GM18505 (cell line): ENCODE results near the gene ADK.

ENCODE experiments used
- ATAC-seq: cut with Tn5 transposase; IDR thresholded peaks from one replicate; pipeline ENCODE4 v1.9.1; 2021; ENCODE audit not compliant: unreplicated experiment
- POLR2A ChIP-seq: IDR thresholded peaks from 4 replicates; pipeline ENCODE4 v1.6.1; 2011; ENCODE audit warnings: borderline replicate concordance; ENCODE audit not compliant: insufficient read depth, insufficient read length; ENCODE audit errors: extremely low read depth

ADK gene

DNA sequence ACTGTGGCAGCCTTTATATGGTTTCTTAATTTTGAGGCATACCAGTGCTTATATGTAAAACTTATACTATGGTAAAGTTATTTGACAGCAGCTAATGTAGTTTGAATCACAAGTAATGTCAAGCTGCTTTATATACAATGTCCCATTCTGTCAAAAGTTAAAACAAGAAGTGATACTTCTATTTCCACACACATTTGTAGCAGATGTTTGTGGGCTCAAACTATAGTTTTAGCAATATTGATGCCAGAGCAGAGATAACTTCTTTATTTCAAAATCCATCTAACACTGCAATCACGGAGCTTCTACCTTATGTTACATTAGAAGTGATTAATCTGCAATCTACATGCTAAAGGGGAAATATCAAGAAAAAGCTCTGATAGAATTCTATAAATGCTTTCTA is 149.6 kb downstream of the ADK start:
- no peak for TF ChIP-seq POLR2A
- no peak for ATAC-seq

DNA sequence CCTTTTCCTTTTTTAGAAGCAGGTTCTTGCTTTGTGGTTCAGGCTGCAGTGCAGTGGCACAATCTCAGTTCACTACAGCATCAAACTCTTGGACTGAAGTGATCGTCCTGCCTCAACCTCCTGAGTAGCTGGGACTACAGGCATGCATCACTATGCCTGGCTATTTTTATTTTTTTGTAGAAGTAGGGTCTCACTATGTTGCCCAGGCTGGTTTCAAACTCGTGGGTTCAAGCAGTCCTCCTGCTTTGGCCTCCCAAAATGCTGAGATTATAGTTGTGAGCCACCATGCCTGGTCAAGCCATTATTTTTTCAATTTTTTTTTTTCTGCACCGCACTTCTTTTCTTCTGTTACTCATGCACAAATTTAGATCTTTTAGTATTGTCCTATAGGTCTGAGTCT is 154.7 kb downstream of the ADK start:
- no peak for TF ChIP-seq POLR2A
- ATAC-seq = no peak

- ATAC-seq = no peak
- TF ChIP-seq POLR2A = no peak
Observed at GRCh38 chr10:74306227-74306982, 155.4 kb downstream of the ADK start.

GRCh38 chr10:74307061-74307651 is 156.1 kb downstream of the ADK start:
- TF ChIP-seq POLR2A = no peak

DNA sequence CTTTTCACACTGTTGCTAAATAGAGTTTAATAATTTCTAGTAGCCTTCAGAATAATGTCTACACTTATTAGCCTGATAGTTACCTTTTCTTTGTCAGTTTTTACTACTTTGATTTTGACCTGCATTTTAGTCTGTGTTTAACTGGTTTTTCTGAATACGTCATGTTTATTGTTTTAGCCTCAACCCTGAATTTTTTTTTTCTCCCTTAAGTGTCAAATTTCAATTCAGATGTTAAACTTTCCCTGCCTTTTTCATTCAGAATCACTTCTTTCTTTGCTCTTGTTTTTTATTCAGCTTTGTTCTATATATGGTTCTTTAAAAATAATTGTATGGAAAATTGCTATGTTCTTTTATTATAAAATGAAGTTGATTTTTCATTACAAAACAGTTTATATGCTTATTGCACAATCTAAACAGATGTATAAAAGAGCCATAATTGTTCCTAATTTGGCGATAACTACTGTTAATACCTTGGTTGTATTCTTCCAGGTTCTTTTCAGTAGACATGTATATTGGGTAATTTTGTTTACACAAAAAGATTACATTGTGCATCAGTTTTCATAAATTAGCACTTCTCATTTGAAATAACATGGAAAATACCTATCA is 159.7 kb downstream of the ADK start:
- no peak for ATAC-seq
- no peak for TF ChIP-seq POLR2A

More at GRCh38 chr10:74307061-74307651, 156.1 kb downstream of the ADK start:
- ATAC-seq = no peak

GRCh38 chr10:74314166-74314565 is 163.1 kb downstream of the ADK start:
- TF ChIP-seq POLR2A = no peak
- no peak for ATAC-seq

DNA sequence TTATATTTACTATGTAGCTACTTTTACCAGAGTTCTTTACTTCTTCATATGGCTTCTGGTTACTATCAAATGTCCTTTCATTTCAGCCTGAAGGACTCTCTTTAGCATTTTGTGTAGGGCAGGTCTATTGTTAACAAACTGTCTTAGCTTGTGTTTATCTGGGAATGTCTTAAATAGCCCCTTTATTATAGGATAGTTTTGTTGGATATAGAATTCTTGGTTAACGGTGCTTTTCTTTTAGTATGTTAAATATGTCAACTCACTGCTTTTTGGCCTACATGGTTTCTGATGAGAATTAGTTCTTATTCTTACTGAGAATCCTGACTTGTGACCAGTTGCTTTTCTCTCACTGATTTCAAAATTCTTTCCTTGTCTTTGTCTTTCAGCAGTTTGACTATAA is 169.0 kb downstream of the ADK start:
- no peak for TF ChIP-seq POLR2A
- ATAC-seq = no peak

GRCh38 chr10:74320717-74321116 is 169.7 kb downstream of the ADK start:
- ATAC-seq = no peak
- TF ChIP-seq POLR2A = no peak

DNA sequence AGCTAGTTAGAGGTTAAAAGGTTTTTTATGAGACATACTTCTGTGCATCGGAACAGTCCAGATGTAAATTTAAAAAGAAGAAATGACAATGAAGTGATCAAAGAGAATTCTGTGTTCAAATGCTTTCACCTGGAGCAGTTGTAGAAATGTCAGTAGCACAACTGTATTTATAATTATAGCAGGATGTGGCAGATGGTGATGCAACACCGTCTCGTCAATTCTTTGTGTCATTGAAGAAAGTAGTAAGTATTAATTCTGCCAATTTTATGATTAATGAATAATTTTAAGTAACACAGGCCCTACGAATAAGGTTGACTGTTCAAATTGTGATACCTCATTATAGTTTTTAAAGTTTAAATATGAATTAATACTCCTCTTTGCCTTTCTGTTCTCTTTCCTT is 171.1 kb downstream of the ADK start:
- no peak for TF ChIP-seq POLR2A
- no peak for ATAC-seq

- no peak for ATAC-seq
- no peak for TF ChIP-seq POLR2A
Observed at GRCh38 chr10:74322565-74322964, 171.5 kb downstream of the ADK start.

- no peak for ATAC-seq
Observed at GRCh38 chr10:74328388-74328787, 177.4 kb downstream of the ADK start.

GRCh38 chr10:74329873-74330272 is 178.9 kb downstream of the ADK start:
- TF ChIP-seq POLR2A = no peak
- no peak for ATAC-seq

More at GRCh38 chr10:74328388-74328787, 177.4 kb downstream of the ADK start:
- TF ChIP-seq POLR2A = no peak

GRCh38 chr10:74330646-74331045 is 179.6 kb downstream of the ADK start:
- no peak for TF ChIP-seq POLR2A

GRCh38 chr10:74332398-74332797 is 181.4 kb downstream of the ADK start:
- TF ChIP-seq POLR2A = no peak
- no peak for ATAC-seq

More at GRCh38 chr10:74330646-74331045, 179.6 kb downstream of the ADK start:
- ATAC-seq = no peak

DNA sequence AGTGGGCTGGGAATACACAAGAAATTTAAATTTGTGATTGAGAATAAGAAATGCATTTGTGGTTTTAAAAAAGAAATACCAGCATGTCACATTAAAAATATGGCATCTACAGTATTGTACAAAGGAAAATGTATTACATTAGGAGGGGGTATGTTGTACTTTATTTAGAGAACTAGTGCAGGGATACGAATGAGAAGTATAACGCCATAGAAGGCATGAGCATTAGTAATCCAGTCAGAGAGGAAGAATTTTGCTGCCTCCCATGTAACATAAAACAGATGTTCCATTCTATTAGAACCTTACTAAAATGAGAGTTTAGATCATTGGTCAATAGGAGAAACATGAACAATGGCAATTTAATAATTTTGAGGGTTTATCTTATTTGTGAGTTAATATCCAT is 182.2 kb downstream of the ADK start:
- no peak for ATAC-seq
- TF ChIP-seq POLR2A = no peak

- TF ChIP-seq POLR2A = no peak
- ATAC-seq = no peak
Observed at GRCh38 chr10:74334221-74334620, 183.2 kb downstream of the ADK start.
